Tibial nerve (tissue), 4 donors: ENCODE measurements around the gene FMN1. TPM values are rescaled to one million over a fixed set of nuclear protein-coding genes. Genes with fewer than 3 reads are reported as not detected.

Experiments used
- DNase-seq, 2 donors: peaks; one replicate each; pipeline ENCODE4 v3.0.0-alpha.2; 2019; ENCODE audit warnings: low spot score in 2 of 2
- H3K27ac ChIP-seq, 4 donors: fragments of 200-600 bp; sonication (generic) in 3 of 4; one replicate each; pipeline ENCODE4 v1.5.1; 2017 to 2019; ENCODE audit warnings: mild to moderate bottlenecking in 1 of 4
- H3K27me3 ChIP-seq, 2 donors: fragments of 200-600 bp; sonication (generic) in 1 of 2; one replicate each; pipeline versions ENCODE4 v1.5.1 to v1.6.0; 2017 to 2019
- H3K36me3 ChIP-seq, 3 donors: fragments of 200-600 bp; sonication (generic); one replicate each; pipeline ENCODE4 v1.5.1; 2018 to 2019
- H3K4me1 ChIP-seq, 4 donors: fragments of 200-600 bp; sonication (generic) in 3 of 4; one replicate each; pipeline ENCODE4 v1.5.1; 2017 to 2019
- H3K4me3 ChIP-seq, 4 donors: fragments of 200-600 bp; sonication (generic) in 3 of 4; one replicate each; pipeline ENCODE4 v1.5.1; 2017 to 2019; ENCODE audit warnings: mild to moderate bottlenecking in 1 of 4, moderate library complexity in 1 of 4
- H3K9me3 ChIP-seq, 4 donors: fragments of 200-600 bp; sonication (generic) in 3 of 4; one replicate each; pipeline ENCODE4 v1.5.1; 2017 to 2019
- CTCF ChIP-seq, 5 experiments: fragments of 200-600 bp in 3 of 5; fragments of 450-650 bp in 2 of 5; sonication (generic) in 3 of 5; IDR thresholded peaks; one replicate each; pipeline ENCODE4 v1.5.1; 2016 to 2019; ENCODE audit warnings: antibody characterized with exemption in 5 of 5, mild to moderate bottlenecking in 3 of 5, moderate library complexity in 2 of 5
- EP300 ChIP-seq, 2 donors: sonication (generic); formaldehyde crosslinking; IDR thresholded peaks; one replicate each; pipeline ENCODE4 v1.6.1; 2017; ENCODE audit warnings: antibody characterized with exemption in 2 of 2, mild to moderate bottlenecking in 1 of 2
- POLR2A ChIP-seq, 2 donors: fragments of 450-650 bp; IDR thresholded peaks; one replicate each; pipeline ENCODE4 v1.6.1; 2017; ENCODE audit warnings: antibody characterized with exemption in 2 of 2, mild to moderate bottlenecking in 2 of 2, moderate library complexity in 2 of 2
- WGBS, 2 donors: methylation state at CpG; one replicate each; pipeline ENCODE4 v1.1.5; 2018; 5-methylcytosine and 5-hydroxymethylcytosine counted together
- total RNA-seq, 4 donors: library from RNA; depleted of rRNA; stranded (reverse); fragments of >200 nt; gene quantifications; one replicate each; pipeline ENCODE4 v1.1.0, GENCODE V29; 2016

FMN1 gene
- total RNA-seq, 4 donors from 2014 or later = 15.1 to 62.1 (median 20.7) TPM

- TF ChIP-seq CTCF (IDR thresholded peaks at IDR 0.05) (no peak), EP300 (IDR thresholded peaks at IDR 0.05) (no peak), POLR2A (IDR thresholded peaks at IDR 0.05) (no peak)
- H3K4me3 ChIP-seq = no peak overlapping the region
- WGBS, 2 donors = 71 to 82% methylated on average over 4 of the region's 4 CpGs
- DNase-seq = no peak
- no peaks in the 10 kb centered on the region for H3K36me3 ChIP-seq
- H3K27me3 ChIP-seq = no peaks in the 10 kb centered on the region
- H3K9me3 ChIP-seq = peaks cover 0 to 19% (median 1%) of the 10 kb centered on the region in 4 donors
- no peaks in the 10 kb centered on the region for H3K4me1 ChIP-seq
- no peak overlapping the region for H3K27ac ChIP-seq
Observed at GRCh38 chr15:32737304-32737703, 457.2 kb downstream of the FMN1 start.

GRCh38 chr15:32736701-32737061 is 457.8 kb downstream of the FMN1 start:
- DNase-seq = no peak
- TF ChIP-seq CTCF (IDR thresholded peaks at IDR 0.05) (no peak), POLR2A (IDR thresholded peaks at IDR 0.05) (no peak), EP300 (IDR thresholded peaks at IDR 0.05) (no peak)
- H3K27ac ChIP-seq = no peak overlapping the region
- no peak overlapping the region for H3K4me3 ChIP-seq
- no peaks in the 10 kb centered on the region for H3K27me3 ChIP-seq
- H3K36me3 ChIP-seq = no peaks in the 10 kb centered on the region
- peaks cover 0 to 18% (median 1%) of the 10 kb centered on the region in 4 donors for H3K9me3 ChIP-seq
- WGBS, 2 donors = 70 to 78% methylated on average over 2 of the region's 2 CpGs
- H3K4me1 ChIP-seq = no peaks in the 10 kb centered on the region

GRCh38 chr15:32735989-32736700 is 458.4 kb downstream of the FMN1 start:
- no peaks in the 10 kb centered on the region for H3K27me3 ChIP-seq
- TF ChIP-seq POLR2A (IDR thresholded peaks at IDR 0.05) = no peak
- no peak for TF ChIP-seq CTCF (IDR thresholded peaks at IDR 0.05)
- no peak for TF ChIP-seq EP300 (IDR thresholded peaks at IDR 0.05)
- H3K9me3 ChIP-seq = peaks cover 0 to 13% (median 1%) of the 10 kb centered on the region in 4 donors
- no peak for DNase-seq
- WGBS, 2 donors = 84 to 88% methylated on average over 2 of the region's 2 CpGs
- H3K4me3 ChIP-seq = no peak overlapping the region
- no peaks in the 10 kb centered on the region for H3K36me3 ChIP-seq
- no peak overlapping the region for H3K27ac ChIP-seq
- H3K4me1 ChIP-seq = no peaks in the 10 kb centered on the region

GRCh38 chr15:32733281-32733680 is 461.2 kb downstream of the FMN1 start:
- DNase-seq = no peak
- Histone ChIP-seq H3K27ac (no peak overlapping the region), H3K9me3 (no peaks in the 10 kb centered on the region), H3K4me3 (no peak overlapping the region), H3K4me1 (no peaks in the 10 kb centered on the region), H3K36me3 (no peaks in the 10 kb centered on the region), H3K27me3 (no peaks in the 10 kb centered on the region)
- TF ChIP-seq CTCF (IDR thresholded peaks at IDR 0.05) = no peak
- no peak for TF ChIP-seq POLR2A (IDR thresholded peaks at IDR 0.05)
- no peak for TF ChIP-seq EP300 (IDR thresholded peaks at IDR 0.05)
- 52 to 56% methylated on average over 3 of the region's 3 CpGs for WGBS, 2 donors

- H3K27ac ChIP-seq = no peak overlapping the region
- H3K4me3 ChIP-seq = no peak overlapping the region
- 81% methylated on average over 6 of the region's 6 CpGs for WGBS, 2 donors
- no peaks in the 10 kb centered on the region for H3K4me1 ChIP-seq
- H3K36me3 ChIP-seq = no peaks in the 10 kb centered on the region
- no peaks in the 10 kb centered on the region for H3K27me3 ChIP-seq
- peaks cover 0 to 3% (median 0%) of the 10 kb centered on the region in 4 donors for H3K9me3 ChIP-seq
- DNase-seq = no peak
- TF ChIP-seq CTCF (IDR thresholded peaks at IDR 0.05) (no peak), EP300 (IDR thresholded peaks at IDR 0.05) (no peak), POLR2A (IDR thresholded peaks at IDR 0.05) (no peak)
Observed at GRCh38 chr15:32732574-32733157, 461.8 kb downstream of the FMN1 start.
